Measurements from ENCODE around the gene TSC1. TPM values are rescaled to one million over a fixed set of nuclear protein-coding genes. Genes with fewer than 3 reads are reported as not detected.

The TSC1 gene
- total and polyA plus RNA-seq, 2 donors from 2014 or later: 13.1 to 45.4 TPM

- TF ChIP-seq CTCF (IDR thresholded peaks at IDR 0.05; ENCODE audit: borderline replicate concordance, extremely low read depth, insufficient read depth): peak; percentile 83
- DNase-seq (peak in 4 of 5 donors; percentile 77 to 88 (median 82)), FAIRE-seq (no peak)
- H3K9me3 ChIP-seq (ENCODE audit: control insufficient read depth in 2 of 3, insufficient read depth in 1 of 3, low read length in 3 of 3): no peaks in the 10 kb centered on the region
- intact Hi-C loops (cut with DNase I): no loop called here
- no peak overlapping the region for H3K27ac ChIP-seq (ENCODE audit: low read depth in 2 of 2, low read length in 2 of 2)
- H3K4me3 ChIP-seq (ENCODE audit: low read length in 3 of 3): no peak overlapping the region
- peaks cover 21 to 84% (median 61%) of the 10 kb centered on the region in 3 donors for H3K36me3 ChIP-seq (ENCODE audit: control insufficient read depth in 2 of 3, insufficient read depth in 3 of 3, low read length in 3 of 3)
- H3K9ac ChIP-seq (ENCODE audit: low read length in 3 of 3): no peak overlapping the region
- H3K27me3 ChIP-seq (ENCODE audit: control insufficient read depth, insufficient read depth, low read length): no peaks in the 10 kb centered on the region
- H3K4me1 ChIP-seq (ENCODE audit: control insufficient read depth in 2 of 3, insufficient read depth in 2 of 3, low read depth in 1 of 3, low read length in 3 of 3): no peaks in the 10 kb centered on the region
Measured at GRCh38 chr9:132901858-132902831, 42.3 kb downstream of the TSC1 start.

GRCh38 chr9:132898051-132898450, 46.4 kb downstream of the TSC1 start:
- DNase-seq (no peak), FAIRE-seq (no peak)
- no peak for TF ChIP-seq CTCF (IDR thresholded peaks at IDR 0.05; ENCODE audit: borderline replicate concordance, extremely low read depth, insufficient read depth)
- Histone ChIP-seq H3K4me3 (ENCODE audit: low read length in 3 of 3) (no peak overlapping the region), H3K9ac (ENCODE audit: low read length in 3 of 3) (no peak overlapping the region), H3K4me1 (ENCODE audit: control insufficient read depth in 2 of 3, insufficient read depth in 2 of 3, low read depth in 1 of 3, low read length in 3 of 3) (no peaks in the 10 kb centered on the region), H3K36me3 (ENCODE audit: control insufficient read depth in 2 of 3, insufficient read depth in 3 of 3, low read length in 3 of 3) (peaks cover 24 to 74% (median 60%) of the 10 kb centered on the region in 3 donors), H3K27me3 (ENCODE audit: control insufficient read depth, insufficient read depth, low read length) (no peaks in the 10 kb centered on the region), H3K9me3 (ENCODE audit: control insufficient read depth in 2 of 3, insufficient read depth in 1 of 3, low read length in 3 of 3) (no peaks in the 10 kb centered on the region), H3K27ac (ENCODE audit: low read depth in 2 of 2, low read length in 2 of 2) (no peak overlapping the region)
- intact Hi-C loops (cut with DNase I): no loop called here

GRCh38 chr9:132896906-132897305, 47.5 kb downstream of the TSC1 start:
- no peaks in the 10 kb centered on the region for H3K9me3 ChIP-seq (ENCODE audit: control insufficient read depth in 2 of 3, insufficient read depth in 1 of 3, low read length in 3 of 3)
- FAIRE-seq (no peak), DNase-seq (no peak)
- intact Hi-C loops (cut with DNase I): no loop called here
- TF ChIP-seq CTCF (IDR thresholded peaks at IDR 0.05; ENCODE audit: borderline replicate concordance, extremely low read depth, insufficient read depth): no peak
- no peak overlapping the region for H3K9ac ChIP-seq (ENCODE audit: low read length in 3 of 3)
- no peak overlapping the region for H3K4me3 ChIP-seq (ENCODE audit: low read length in 3 of 3)
- H3K27ac ChIP-seq (ENCODE audit: low read depth in 2 of 2, low read length in 2 of 2): no peak overlapping the region
- no peaks in the 10 kb centered on the region for H3K27me3 ChIP-seq (ENCODE audit: control insufficient read depth, insufficient read depth, low read length)
- H3K4me1 ChIP-seq (ENCODE audit: control insufficient read depth in 2 of 3, insufficient read depth in 2 of 3, low read depth in 1 of 3, low read length in 3 of 3): no peaks in the 10 kb centered on the region
- H3K36me3 ChIP-seq (ENCODE audit: control insufficient read depth in 2 of 3, insufficient read depth in 3 of 3, low read length in 3 of 3): peaks cover 20 to 67% (median 55%) of the 10 kb centered on the region in 3 donors
